LHCN-M2 (cell line): ENCODE data around the gene NRXN2. TPM values are rescaled to one million over a fixed set of nuclear protein-coding genes. Genes with fewer than 3 reads are reported as not detected.

Experiments
- DNase-seq: peaks from one replicate; pipeline ENCODE4 v3.0.0-alpha.2; 2012; ENCODE audit warnings: low read depth
- total RNA-seq: library from RNA; depleted of rRNA; stranded (reverse); fragments of >200 nt; gene quantifications from 2 replicates; pipeline ENCODE4 v1.2.3, GENCODE V29; 2014

The NRXN2 gene
- total RNA-seq, 1 experiment from 2014 or later: 34.0 TPM

- DNase-seq: no peak
These were observed 20.9 kb upstream of the NRXN2 start, which contains the start of gene RASGRP2 for GRCh38 chr11:64743591-64744543. Gene RASGRP2 (minus strand): TSS chr11:64744142. CDS start chr11:64742866, 1,276 bp downstream.

GRCh38 chr11:64742889-64743590 lies 20.0 kb upstream of the NRXN2 start:
- DNase-seq: no peak

- DNase-seq: no peak
These were observed 19.3 kb upstream of the NRXN2 start for GRCh38 chr11:64742087-64742888.

- DNase-seq: no peak
These were observed 18.5 kb upstream of the NRXN2 start for GRCh38 chr11:64741375-64742086.

DNA sequence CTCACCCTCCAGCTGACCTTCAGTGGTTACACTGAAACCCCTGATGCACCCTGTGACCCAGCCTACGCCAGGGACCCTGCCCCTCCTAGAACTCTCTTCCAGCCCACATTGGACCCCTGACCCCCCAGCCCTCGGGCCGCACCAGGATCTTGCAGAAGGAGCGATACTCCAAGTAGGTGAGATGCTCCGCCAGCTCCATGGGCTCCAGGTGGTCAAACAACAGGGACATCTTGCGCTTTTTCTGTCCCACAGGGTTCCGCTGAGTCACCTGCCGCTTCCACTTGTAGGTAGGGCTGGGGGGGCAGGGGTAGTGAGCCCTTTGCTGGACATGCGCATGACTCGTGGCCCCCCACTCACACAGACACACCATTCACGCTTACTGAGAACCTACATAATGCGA lies 16.9 kb upstream of the NRXN2 start:
- no peak for DNase-seq

- DNase-seq: no peak
These were observed 13.7 kb upstream of the NRXN2 start for GRCh38 chr11:64736654-64737053.

DNA sequence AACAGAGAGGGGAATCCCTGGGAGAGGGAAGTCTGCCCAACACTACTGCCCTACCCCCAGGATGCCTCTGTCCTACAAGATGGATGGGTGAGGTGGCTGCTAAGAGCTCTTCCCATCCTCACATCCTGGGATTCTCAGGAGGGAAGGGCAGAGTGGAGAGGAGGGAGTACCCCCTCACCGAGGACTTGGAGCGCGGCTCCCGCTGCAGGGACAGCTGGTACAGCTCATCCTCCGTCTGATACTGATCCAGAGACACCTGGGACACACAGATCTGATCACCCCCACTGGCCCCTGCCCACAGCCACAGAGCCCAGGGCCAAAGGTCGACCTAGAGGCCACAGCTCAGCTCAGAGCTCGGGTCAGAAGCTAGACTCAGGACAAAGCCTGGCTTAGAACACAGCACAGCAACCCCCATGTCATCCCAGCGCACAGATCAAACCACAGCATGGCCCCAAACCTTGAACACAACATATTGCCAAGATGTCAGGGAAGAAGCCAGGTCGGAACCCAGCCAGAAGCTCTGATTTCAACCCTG lies 12.8 kb upstream of the NRXN2 start:
- no peak for DNase-seq

GRCh38 chr11:64734811-64735724 lies 12.1 kb upstream of the NRXN2 start:
- no peak for DNase-seq

DNA sequence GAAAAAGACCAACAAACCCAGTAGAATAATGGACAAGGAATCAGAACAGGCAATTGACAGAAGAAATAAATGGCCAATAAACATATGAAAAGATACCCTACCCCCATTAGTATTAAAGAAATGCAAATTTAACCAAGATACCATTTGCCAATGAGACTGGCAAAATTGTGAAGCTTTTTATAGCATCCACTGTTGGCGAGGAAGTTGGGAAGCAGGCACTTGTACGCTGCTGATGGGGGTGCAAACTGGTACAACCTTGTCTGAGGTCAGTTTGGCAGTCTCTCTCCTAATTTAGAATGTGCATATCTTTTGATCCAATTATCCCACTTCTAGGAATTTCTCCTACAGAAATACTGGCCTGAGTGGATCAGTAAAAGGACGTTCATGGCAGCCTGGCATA lies 8.6 kb upstream of the NRXN2 start:
- DNase-seq: no peak

GRCh38 chr11:64729851-64730382 lies 6.9 kb upstream of the NRXN2 start:
- no peak for DNase-seq

- no peak for DNase-seq
These were observed 5.9 kb upstream of the NRXN2 start for GRCh38 chr11:64728757-64729365.

GRCh38 chr11:64726867-64727530 lies 4.0 kb upstream of the NRXN2 start:
- no peak for DNase-seq

DNA sequence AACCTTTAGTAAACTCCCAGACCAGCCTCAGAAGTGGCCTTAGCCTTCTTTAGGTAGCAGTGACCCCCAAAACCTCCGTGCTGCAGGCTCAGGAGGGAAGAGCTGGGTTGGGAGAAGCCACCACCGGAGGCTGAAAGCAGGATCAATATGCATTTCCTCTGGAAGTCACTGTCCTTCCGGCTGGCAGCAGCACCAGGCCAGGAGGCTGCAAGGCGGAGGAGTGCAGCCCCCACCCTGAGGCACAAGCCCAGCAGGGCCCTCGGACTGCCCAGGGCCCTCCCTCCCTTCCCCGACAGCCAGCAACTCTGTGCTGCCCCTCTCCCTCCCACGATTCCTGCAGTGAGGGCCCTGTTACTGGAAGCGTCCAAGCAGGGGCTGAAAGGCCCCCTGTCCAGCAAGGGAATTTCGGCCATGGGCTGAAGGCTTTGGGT lies 3.2 kb upstream of the NRXN2 start:
- DNase-seq: no peak

- no peak for DNase-seq
These were observed 2.0 kb upstream of the NRXN2 start for GRCh38 chr11:64724863-64725532.

GRCh38 chr11:64723907-64724862 lies 1.2 kb upstream of the NRXN2 start:
- DNase-seq: no peak
